ENCODE data around the gene MALAT1. TPM values are rescaled to one million over a fixed set of nuclear protein-coding genes. Genes with fewer than 3 reads are reported as not detected.

The MALAT1 gene
- total and polyA plus RNA-seq, 2 of the 13 experiments (the other 11 are each of a cell fraction or from before 2014, with no cell fraction given): 143 to 1,237 TPM

GRCh38 chr11:65468874-65469333 is 29.9 kb upstream of the MALAT1 start (continued):
- TF ChIP-seq ZBTB25 (CRISPR knock-in tag; IDR thresholded peaks at IDR 0.05) (no peak), NFE2L2 (IDR thresholded peaks at IDR 0.05; ENCODE audit: low read length) (no peak), ZNF205 (CRISPR knock-in tag; IDR thresholded peaks at IDR 0.05) (no peak), PHB2 (IDR thresholded peaks at IDR 0.05; ENCODE audit: partially characterized antibody) (no peak), TAF1 (CRISPR knock-in tag; IDR thresholded peaks at IDR 0.05) (no peak), GTF2F1 (IDR thresholded peaks at IDR 0.05; ENCODE audit: low read length) (no peak), GLI4 (CRISPR knock-in tag; IDR thresholded peaks at IDR 0.05; ENCODE audit: borderline replicate concordance) (no peak), ELF1 (CRISPR knock-in tag; IDR thresholded peaks at IDR 0.05) (no peak), MED8 (CRISPR knock-in tag; IDR thresholded peaks at IDR 0.05; ENCODE audit: insufficient replicate concordance) (no peak), MYC (CRISPR knock-in tag; IDR thresholded peaks at IDR 0.05; ENCODE audit: borderline replicate concordance) (no peak), ZNF687 (CRISPR knock-in tag; IDR thresholded peaks at IDR 0.05) (peak; percentile 54), ZNF775 (CRISPR knock-in tag; IDR thresholded peaks at IDR 0.05; ENCODE audit: borderline replicate concordance) (no peak), ZNF607 (CRISPR knock-in tag; IDR thresholded peaks at IDR 0.05; ENCODE audit: borderline replicate concordance) (no peak), KDM5B (CRISPR knock-in tag; IDR thresholded peaks at IDR 0.05; ENCODE audit: borderline replicate concordance) (no peak), ZNF276 (CRISPR knock-in tag; IDR thresholded peaks at IDR 0.05; ENCODE audit: low read depth) (no peak), ZNF577 (CRISPR knock-in tag; IDR thresholded peaks at IDR 0.05; ENCODE audit: borderline replicate concordance, low read depth) (no peak), ZNF282 (IDR thresholded peaks at IDR 0.05; ENCODE audit: partially characterized antibody) (no peak), ARID4A (CRISPR knock-in tag; IDR thresholded peaks at IDR 0.05; ENCODE audit: borderline replicate concordance) (peak; percentile 48; the same call in 1 of the 2 replicates), ZMYM2 (CRISPR knock-in tag; IDR thresholded peaks at IDR 0.05) (no peak), ZNF232 (CRISPR knock-in tag; IDR thresholded peaks at IDR 0.05; ENCODE audit: borderline replicate concordance) (no peak)

Data from HepG2 (cell line).